ENCODE data around the gene CEP43. TPM values are rescaled to one million over a fixed set of nuclear protein-coding genes. Genes with fewer than 3 reads are reported as not detected.
A peak's percentile ranks its signal among the peaks of the same experiment; 100 is the strongest.

Gene CEP43, protein sequence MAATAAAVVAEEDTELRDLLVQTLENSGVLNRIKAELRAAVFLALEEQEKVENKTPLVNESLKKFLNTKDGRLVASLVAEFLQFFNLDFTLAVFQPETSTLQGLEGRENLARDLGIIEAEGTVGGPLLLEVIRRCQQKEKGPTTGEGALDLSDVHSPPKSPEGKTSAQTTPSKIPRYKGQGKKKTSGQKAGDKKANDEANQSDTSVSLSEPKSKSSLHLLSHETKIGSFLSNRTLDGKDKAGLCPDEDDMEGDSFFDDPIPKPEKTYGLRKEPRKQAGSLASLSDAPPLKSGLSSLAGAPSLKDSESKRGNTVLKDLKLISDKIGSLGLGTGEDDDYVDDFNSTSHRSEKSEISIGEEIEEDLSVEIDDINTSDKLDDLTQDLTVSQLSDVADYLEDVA
- total RNA-seq (10 to 100 TPM; 12.3 to 39.5 (median 15.4) TPM), polyA plus RNA-seq (10 to 100 TPM in 1 of 2 donors, 1 to 10 TPM in 1; 7.5 to 13.7 TPM)
- long read RNA-seq, donor 1, full-length matches to known transcripts, result 27 of 43 reads
- long read RNA-seq, donor 1, partial matches to known transcripts, result 2 of 43 reads
- long read RNA-seq, donor 1, other reads (novel, unspliced or antisense), result 14 of 43 reads
- long read RNA-seq, donor 2, full-length matches to known transcripts, result 8 of 8 reads
- long read RNA-seq, donor 2, partial matches to known transcripts, result 0 of 8 reads
- long read RNA-seq, donor 2, other reads (novel, unspliced or antisense), result 0 of 8 reads
- long read RNA-seq, donor 3, full-length matches to known transcripts, result 7 of 12 reads
- long read RNA-seq, donor 3, partial matches to known transcripts, result 1 of 12 reads
- long read RNA-seq, donor 3, other reads (novel, unspliced or antisense), result 4 of 12 reads

DNA sequence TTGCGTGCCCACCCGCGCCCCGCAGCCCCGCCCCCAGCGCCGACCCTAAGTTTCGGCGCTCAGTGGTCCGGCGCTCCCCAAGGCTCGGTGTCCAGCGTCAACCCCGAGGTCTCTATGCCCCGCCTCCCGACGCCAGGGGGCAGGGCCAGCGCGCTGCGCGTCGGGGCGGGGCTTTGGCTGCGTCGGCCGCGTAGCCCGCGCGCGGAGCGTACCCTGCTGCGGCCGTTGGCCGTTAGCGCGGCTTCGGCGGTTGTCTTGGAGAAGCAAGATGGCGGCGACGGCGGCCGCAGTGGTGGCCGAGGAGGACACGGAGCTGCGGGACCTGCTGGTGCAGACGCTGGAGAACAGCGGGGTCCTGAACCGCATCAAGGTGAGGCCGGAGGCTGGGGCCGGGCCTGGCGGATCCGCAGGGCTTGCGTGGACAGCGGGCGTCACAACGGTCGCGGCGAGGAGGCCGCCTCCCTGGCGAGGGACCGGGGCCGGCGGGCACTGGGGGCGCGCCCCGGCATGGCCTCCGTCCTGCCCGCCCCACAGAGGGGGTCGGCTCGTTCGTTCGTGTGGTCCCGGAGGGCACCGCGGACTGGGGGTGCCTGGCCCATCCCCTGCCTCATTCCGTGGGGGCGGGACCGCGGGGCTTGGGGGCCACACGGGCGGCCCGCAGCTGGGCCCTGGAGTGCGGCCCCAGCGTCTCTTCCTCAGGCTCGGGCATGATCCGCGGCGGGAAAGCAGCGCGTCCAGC, at the start of gene CEP43:
Gene CEP43 (plus strand): TSS at position 253 of the 739 bp plus-strand sequence. CDS start 16 bp downstream, at position 269.
- WGBS, 3 donors, result 0 to 1% (median 1%) methylated on average over 40 to 93 of the region's 93 CpGs
- peaks cover 5% of the 10 kb centered on the region for H3K4me1 ChIP-seq (ENCODE audit: insufficient read depth)
- intact Hi-C loops (cut with DNase I), result loop anchor here in 2 of 4 donors (5.0 kb wide), 1 partner anchor 143 kb away; no protein-coding TSS in a partner anchor
- peak within 1 kb of the TSS; percentile 41 to 61 for H3K27ac ChIP-seq
- DNase-seq, result peak; percentile 94 to 97 (median 97)
- H3K4me3 ChIP-seq, result peak within 1 kb of the TSS; percentile 96
- H3K27me3 ChIP-seq, result no peaks in the 10 kb centered on the region
- no peaks in the 10 kb centered on the region for H3K9me3 ChIP-seq
- H3K36me3 ChIP-seq, result no peaks in the 10 kb centered on the region
- TF ChIP-seq CTCF (IDR thresholded peaks at IDR 0.05) (peak in 2 of 3 donors; percentile 13 to 26), EP300 (IDR thresholded peaks at IDR 0.05) (no peak), POLR2A (IDR thresholded peaks at IDR 0.05) (no peak)

GRCh38 chr6:166949528-166950442, 49.4 kb upstream of the CEP43 start:
- H3K9me3 ChIP-seq, result no peaks in the 10 kb centered on the region
- H3K4me3 ChIP-seq, result no peak overlapping the region
- H3K27ac ChIP-seq, result no peak overlapping the region
- no peaks in the 10 kb centered on the region for H3K27me3 ChIP-seq
- H3K36me3 ChIP-seq, result no peaks in the 10 kb centered on the region
- DNase-seq, result no peak
- peaks cover 1% of the 10 kb centered on the region for H3K4me1 ChIP-seq (ENCODE audit: insufficient read depth)
- intact Hi-C loops (cut with DNase I), result no loop called here
- TF ChIP-seq CTCF (IDR thresholded peaks at IDR 0.05) (no peak), EP300 (IDR thresholded peaks at IDR 0.05) (no peak), POLR2A (IDR thresholded peaks at IDR 0.05) (no peak)
- WGBS, 3 donors, result 53 to 58% (median 53%) methylated on average over 9 of the region's 9 CpGs

GRCh38 chr6:166950443-166950821, 48.8 kb upstream of the CEP43 start:
- no peaks in the 10 kb centered on the region for H3K9me3 ChIP-seq
- no peak for DNase-seq
- H3K4me3 ChIP-seq, result no peak overlapping the region
- TF ChIP-seq EP300 (IDR thresholded peaks at IDR 0.05) (no peak), POLR2A (IDR thresholded peaks at IDR 0.05) (no peak), CTCF (IDR thresholded peaks at IDR 0.05) (no peak)
- WGBS, 3 donors, result 71 to 84% (median 83%) methylated on average over 10 of the region's 10 CpGs
- peaks cover 2% of the 10 kb centered on the region for H3K4me1 ChIP-seq (ENCODE audit: insufficient read depth)
- no peaks in the 10 kb centered on the region for H3K27me3 ChIP-seq
- no peak overlapping the region for H3K27ac ChIP-seq
- intact Hi-C loops (cut with DNase I), result no loop called here
- H3K36me3 ChIP-seq, result no peaks in the 10 kb centered on the region

Measured in ovary (tissue), 10 donors.